Right renal cortex interstitium (tissue), 3 donors: Measurements from ENCODE around the gene NKX1-2. TPM values are rescaled to one million over a fixed set of nuclear protein-coding genes. Genes with fewer than 3 reads are reported as not detected.

Experiments used
- DNase-seq, 3 donors: peaks; one replicate each; pipeline ENCODE4 v3.0.0-alpha.2; 2013; ENCODE audit warnings: low read depth in 3 of 3, low spot score in 2 of 3
- polyA plus RNA-seq, 3 donors: library from polyadenylated mRNA; unstranded; fragments of 120-200 nt; gene quantifications; one replicate each; pipeline ENCODE4 v1.2.1, GENCODE V29; 2013; ENCODE audit not compliant: insufficient read length in 3 of 3

NKX1-2 gene
- polyA plus RNA-seq, 3 donors: not detected

DNA sequence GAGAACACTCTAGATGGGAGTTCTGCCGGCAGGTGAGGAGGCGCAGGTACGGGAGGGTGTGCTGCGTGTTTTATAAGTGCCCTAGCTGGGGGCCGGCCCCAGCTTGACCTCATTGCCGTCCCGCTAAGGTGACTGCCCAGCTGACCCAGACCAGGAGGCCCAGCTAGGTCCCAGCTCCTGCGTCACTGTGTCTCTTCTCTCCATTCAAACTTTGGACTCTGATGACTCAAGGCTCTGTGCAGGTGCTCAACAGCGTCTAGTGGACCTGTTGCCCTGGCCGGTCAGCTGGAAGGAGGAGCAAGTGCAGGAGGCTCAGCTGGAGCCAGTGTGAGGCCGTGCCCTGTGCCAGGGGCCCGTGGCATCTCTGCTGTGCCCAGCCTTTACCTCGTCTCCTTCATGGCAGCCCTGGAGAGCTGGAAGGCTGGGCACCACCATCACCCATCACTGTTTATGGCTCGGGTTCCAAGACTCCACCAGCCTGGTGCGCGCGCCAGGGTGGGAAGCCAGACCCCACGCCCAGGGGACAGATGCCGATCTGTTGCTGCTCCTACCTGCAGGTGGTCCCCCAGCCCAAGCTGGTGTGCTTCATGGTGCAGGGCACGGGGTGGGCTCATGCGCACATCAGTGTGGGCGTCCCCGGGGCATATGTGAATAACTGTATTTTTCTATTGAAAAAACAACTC is 26.3 kb upstream of the NKX1-2 start:
- no peak for DNase-seq

DNA sequence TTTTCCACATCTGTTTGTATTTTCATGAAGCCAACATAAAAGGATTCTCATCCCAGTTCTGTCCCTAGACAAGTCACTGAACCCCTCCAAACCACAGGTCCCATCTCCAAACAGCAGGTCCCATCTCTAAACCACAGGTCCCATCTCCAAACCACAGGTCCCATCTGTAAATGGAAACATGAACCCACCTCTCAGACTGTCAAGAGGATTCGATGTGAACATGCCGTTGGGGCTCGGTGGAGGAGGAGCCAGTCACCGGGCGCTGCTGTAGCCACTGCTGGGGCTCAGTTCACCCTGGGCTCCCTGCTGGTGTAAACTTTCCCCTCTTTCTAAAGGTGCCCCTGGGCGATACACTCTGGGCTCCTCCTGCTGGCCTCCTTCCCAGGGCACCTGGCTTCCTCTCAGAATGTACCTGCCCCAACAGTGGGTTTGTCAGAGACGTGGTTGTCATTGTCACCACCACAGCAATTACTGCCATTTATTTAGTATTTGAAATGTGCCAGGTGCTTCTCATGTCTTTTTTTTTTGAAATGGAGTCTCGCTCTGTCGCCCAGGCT is 24.8 kb upstream of the NKX1-2 start:
- no peak for DNase-seq

DNA sequence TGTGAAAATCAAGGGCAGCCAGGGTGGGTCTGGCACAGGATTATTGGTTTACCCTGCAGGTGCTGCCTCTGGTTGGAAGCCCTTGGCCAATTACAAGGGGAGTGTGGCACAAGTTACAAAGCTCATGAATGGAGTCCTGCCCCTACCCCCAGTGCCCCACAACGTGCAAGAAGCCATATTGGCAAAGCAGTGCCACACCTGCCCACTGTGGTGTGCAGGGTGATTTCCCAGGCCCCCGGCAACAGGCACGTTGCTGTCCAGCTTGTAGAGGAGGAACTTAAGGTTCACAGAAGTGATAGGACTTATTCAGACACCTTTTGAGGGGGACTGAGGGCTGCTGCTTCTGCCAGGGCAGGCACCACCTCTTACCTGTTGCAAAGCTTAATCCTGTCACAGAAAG is 23.2 kb upstream of the NKX1-2 start:
- no peak for DNase-seq

DNA sequence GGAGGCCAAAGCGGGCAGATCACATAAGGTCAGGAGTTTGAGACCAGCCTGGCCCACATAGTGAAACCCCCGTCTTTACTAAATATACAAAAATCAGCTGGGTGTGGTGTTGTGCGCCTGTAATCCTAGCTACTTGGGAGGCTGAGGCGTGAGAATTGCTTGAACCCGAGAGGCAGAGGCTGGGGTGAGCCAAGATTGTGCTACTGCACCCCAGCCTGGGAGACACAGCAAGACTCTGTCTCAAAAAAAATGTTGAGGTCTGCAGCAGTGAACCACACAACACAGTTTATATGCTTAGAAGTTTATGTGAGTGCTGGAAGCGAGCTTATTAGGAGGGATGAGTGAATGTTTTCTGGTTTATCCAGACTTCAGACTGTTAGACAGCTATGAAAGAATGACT is 22.2 kb upstream of the NKX1-2 start:
- no peak for DNase-seq

DNA sequence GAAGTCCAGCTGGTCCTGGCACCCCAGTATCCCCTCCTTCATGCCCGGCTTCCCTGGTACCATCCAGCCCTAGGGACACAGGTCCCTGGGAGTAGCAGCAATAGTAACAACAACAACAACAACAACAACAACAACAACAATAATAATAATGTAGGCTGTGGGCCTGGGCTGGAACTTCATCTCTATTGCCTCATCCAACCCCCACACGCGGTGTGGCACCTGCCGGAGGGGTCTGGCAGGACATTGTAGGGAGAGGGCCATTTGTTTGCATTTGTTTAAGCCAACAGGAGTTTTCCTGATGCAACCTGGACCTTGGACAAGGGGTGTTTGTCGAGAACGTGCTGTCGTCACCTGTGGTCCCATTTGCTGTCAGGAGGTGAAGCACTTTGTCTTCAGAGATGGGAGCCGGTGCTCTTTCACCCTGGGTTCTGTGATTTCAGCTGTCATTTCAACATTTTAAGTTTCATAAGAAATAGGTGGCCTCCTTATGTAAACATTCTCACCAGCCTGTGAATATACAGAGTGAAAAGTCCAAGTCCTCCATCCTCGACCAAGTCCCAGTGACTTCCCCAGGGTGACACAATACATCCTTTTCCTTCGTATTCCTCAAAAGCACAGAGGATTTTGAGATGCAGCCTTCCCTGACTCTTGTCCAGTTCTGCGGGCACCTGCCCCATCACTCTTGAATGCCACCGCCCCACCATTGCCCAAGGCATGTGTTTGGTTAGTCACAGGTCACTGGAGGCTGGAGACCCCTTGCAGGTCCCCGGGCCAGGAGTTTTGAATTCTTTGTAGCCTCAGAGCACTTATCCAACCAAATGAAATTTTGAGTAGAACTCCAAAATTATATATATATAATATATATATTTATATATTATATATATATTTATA is 21.0 kb upstream of the NKX1-2 start:
- no peak for DNase-seq

DNA sequence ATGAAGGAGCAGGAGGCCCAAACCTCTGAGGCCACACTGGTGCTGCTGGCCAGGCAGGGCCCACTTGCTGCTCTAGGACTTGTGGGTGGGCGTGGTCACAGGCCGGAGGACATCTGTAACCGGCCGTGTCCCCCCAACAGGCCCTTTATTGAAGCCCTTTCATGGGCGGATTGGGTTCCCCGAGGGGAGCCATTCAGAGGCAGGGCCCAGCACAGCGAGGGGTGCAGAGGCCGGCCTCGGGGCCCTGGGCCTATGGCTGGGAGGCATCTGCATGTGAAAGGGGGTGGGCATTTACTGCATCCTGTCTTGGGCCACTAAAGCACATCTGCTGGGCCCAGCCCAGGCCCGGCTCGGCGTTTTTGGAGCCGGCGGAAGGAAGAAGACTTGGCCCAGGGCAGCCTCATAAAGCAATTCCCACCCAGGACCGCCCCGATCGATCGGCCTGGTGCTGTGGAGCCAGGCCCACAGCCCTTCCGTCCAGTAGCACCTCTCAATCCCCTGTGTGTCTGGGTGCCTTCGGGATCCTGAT is 20.2 kb upstream of the NKX1-2 start:
- no peak for DNase-seq

DNA sequence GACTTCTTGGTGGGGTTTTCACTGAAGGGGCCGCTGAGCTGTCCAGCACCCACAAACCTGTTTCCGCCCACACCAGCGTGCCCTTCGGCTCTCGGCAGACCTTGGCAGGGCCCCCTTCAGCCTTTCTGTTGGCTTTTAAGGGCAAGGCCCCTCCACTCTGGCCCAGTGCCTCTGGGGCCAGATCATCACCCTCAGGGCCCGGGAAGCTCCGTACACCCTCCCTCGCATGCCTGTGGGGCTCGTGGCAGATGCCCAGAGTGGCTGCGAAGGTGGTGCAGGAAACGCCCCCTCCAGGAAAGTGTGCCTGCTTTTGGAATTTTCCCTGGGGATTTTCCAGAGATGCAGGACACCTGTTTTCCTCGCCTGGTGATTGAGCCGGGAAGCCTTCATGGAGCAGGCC is 18.8 kb upstream of the NKX1-2 start:
- DNase-seq: no peak

DNA sequence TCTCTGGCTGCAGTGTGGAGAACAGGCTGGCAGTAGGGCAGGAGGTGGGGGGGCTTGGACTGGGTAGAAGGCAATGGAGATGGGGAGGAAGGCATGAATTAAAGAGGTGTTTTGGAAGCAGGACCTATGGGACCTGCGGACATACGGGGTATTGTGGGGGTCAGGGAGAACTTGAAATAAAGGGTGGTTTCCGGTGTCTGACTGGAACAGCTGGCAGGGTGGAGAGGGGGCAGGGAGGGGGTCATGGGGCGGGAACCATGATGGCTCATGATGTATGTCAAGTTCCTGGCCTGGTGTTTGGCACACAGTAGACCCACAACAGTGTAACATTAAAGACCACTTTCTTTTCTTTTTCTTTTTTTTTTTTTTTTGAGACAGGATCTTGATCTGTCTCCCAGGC is 17.3 kb upstream of the NKX1-2 start:
- DNase-seq: no peak

DNA sequence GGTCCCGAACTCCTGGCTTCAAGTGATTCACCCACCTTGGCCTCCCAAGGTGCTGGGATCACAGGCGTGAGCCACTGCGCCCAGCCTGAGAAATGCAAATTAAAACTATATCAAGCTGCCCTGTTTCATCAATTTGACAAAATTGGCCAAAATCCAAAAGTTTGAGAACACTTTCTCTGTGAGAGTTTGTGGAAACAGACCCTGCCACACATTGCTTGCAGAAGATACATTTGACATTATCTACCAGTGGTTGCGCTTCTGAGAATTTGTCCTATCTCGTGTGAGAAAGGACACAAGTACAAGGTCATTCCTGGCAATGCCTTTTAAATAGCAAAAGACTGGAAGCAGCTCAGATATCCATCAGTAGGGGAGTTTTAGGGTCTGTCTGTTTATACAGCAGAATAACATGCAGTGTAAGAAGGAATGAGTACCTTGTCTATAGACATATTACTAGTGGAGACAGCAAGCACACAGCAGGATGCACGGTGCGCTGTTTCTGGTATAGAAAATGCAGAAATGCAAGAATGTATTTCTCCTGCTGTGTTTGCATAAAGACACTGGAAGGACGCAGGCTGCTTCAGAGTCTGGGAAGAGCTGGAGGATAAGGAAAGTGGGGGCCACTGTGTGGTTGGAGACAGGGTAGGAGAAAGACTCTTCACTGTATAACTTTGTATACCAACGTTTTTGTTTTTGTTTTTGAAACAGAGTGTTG is 16.1 kb upstream of the NKX1-2 start:
- no peak for DNase-seq

DNA sequence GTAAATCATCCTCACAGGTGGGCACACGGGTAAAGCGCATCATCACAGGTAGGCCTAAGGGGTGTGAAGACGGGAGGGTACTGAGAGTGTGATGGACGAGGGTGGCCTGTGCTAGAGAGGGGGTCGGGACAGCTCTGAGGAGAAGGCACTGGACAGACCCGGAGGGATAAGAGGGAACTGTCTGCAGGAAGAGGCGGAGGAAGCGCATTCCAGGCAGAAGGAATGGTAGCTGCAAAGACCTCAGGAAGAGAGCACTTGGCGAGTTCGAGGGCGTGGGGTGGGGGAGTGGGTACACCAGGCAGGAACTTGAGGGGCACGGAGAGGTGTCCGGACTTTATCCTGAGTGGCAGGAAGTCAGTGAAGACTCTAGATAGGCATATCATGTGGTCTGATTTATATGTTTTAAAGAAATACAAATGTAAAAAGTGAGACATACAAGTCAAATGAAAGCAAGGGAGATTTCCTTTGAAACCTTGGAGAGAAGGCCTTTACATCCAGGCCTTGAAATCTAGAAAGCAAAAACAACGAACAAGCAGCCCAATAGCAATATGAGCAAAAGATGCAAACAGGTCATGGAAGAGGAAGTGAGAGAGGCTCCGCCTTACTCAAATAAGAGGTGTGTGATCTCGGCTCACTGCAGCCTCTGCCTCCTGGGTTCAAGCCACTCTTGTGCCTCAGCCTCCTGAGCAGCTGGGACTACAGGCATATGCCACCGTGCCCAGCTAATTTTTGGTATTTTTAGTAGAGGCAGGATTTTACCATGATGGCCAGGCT is 15.4 kb upstream of the NKX1-2 start:
- DNase-seq: no peak

DNA sequence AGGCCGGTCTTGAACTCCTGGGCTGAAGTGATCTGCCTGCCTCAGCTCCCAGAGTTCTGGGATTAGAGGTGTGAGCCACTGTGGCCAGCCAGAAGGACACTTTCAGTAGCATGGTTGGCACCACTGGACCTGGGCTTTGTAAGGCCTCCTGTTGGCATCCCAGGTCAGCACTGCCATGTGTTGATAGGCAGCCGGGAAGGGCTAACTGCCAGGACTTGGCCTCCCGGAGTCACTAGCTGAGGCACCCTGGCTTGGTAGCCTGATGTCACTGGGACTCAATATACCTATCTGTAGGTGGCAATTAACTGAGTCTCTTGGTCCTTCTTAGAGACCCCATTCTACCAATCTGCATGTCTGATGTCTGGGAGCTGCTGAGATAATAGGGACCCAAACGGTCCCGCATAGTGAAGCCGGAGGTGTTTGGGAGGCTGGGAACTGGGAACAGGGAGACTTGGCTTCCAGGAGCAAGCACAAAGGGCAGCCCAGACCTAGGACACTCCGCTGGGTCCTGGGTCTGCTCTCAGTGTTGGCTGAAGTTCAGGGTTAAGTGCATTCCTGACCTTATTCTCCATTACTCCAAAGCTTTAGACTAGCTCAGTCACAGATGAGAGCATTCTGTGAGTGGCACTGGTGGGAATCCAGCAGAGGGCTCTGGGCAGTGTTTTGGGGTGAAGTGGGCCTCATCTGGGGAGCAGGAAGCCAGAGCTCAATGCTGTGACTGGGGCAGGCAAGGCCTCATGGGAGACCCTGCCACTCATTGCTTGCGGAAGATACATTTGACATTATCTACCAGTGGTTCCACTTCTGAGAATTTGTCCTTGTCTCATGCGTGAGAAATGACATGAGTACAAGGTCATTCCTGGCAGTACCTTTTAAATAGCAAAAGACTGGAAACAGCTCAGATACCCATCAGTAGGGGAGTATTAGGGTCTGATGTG is 14.5 kb upstream of the NKX1-2 start:
- DNase-seq: no peak

DNA sequence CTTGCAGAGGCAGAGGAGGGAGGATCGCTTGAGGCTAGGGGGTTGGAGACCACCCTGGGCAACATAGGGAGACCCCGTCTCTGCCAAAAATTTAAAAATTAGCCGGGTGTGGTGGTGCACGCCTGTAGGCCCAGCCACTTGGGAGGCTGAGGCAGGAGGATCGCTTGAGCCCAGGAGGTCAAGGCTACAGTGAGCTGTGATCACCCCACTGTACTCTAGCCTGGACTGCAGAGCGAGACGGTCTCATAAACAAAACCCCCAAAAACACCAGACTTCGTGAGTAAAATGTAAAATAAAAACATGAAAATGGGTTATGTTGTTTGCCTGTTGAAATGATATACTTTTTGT is 12.5 kb upstream of the NKX1-2 start:
- DNase-seq: no peak

DNA sequence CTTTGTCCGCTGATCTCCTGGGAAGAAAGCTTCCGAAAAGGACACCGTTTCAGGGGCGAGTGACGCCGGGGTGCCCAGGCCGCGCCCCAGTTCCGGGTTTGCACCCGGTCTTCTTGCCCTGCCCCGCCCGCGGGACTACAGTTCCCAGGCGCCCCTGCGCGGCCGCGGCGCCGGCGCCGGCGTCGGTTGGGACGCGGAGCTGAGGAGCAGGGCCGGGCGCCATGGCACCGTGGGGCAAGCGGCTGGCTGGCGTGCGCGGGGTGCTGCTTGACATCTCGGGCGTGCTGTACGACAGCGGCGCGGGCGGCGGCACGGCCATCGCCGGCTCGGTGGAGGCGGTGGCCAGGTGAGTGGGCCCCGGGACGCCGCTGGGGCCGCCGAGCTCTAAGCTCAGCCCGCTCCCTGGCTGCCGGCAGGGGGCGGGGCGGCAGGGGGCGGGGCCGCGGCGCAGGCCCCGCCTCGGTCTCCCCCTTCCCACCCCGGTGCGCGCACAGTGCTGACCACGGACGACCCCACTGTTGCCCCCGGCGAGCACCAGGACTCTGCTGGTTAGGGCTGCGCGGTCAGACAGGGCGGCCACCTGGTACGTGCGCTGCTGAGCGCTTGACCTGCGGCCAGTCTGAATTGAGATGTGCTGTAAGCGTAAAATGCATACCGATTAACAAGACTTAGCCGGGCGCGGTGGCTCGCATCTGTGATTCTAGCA is 12.0 kb upstream of the NKX1-2 start, which contains the start of gene LHPP:
Gene LHPP (plus strand): TSS at position 182 of the 706 bp plus-strand sequence. CDS start 40 bp downstream, at position 222.
- DNase-seq: peak in 2 of 3 donors; percentile 62 to 75

DNA sequence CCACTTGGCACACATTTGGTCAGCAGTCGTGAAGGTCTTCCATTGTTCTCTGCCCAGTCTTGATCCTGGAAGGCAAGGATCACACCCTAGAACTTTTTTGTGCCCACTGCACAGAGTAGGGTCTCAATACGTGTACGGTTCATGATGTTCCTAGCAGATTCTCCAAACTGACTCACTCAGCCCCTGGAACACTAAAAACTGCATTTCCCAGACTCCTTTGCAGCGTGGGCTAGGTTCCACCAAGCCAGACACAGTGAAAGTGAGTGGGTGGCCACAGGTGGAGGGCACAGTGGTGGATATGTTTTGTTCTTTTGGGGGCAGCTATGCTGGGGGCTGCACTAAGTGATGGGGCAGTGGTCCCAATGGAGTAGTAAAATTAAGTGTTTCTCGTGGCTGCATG is 10.3 kb upstream of the NKX1-2 start:
- DNase-seq: no peak

DNA sequence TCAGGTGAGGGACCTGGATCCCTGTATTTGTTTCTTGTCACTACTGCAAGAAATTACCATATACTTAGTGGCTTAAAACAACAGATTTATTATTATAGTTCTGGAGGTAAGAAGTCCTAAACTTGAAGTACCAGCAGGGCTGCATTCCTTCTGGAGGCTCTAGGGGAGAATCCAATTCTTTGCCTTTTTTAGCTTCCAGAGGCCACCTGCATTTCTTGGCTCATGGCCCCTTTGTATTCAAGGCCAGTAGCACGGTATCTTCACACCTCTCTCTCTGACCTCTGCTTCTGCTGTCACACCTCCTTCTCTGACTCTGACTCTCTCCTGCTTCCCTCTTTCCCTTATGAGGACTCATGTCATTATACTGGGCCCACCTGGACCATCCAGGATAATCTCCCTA is 9.6 kb upstream of the NKX1-2 start:
- DNase-seq: no peak

DNA sequence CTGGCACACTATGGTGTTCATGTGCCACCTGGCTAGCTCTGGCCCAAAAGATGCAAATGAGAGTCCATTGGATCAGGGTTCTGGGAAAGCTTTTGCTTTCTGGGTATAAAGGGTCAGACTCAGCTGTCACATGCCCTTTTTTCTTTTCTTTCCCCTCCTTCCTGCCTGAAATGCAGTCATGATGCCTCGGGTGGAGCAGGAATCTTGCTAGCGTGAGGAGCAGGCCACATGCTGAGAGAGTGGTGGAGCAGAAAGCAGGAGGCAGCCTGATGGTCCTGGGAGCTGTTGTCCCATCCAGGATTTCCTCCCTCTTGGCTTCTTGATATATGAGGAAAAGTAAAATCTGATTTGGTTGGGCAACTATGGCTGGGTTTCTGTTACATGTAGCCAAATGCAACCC is 9.1 kb upstream of the NKX1-2 start:
- no peak for DNase-seq

DNA sequence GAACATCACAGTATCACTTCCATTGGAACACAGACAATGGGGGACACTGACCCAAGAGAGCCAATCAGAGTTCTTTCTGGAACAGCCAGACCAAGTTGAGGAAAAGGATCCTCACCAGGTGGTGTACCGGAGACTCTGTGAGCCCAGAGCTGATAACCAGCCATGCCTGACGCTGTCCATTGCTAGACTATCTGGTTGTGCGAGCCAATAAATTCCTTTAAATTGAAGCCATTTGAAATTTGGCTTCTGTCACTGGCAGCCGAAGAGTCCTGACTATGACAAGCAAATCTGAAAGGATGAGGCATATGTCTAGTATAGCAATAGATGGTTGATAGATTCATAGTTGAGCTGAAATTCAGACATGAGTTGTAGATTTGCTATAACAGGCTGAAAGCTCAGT is 8.6 kb upstream of the NKX1-2 start:
- no peak for DNase-seq

DNA sequence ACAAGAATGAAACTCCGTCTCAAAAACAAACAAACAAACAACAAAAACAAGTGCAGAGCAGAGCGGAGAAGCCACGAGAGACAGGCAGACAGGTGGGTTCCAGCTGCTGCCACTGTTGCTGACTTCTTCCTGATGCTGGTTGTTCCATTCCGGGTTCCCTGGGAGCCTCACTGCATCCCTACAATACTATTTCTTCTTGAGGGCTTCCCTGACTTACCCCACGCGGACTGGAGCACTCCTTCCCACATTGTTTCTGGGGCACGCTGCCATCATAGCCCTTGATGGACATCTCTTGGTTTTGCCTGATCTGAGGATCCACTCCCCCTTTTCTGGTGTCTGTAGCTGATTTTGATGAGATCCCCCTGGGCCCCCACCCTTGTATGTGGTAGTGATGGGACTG is 5.6 kb upstream of the NKX1-2 start:
- DNase-seq: no peak
